Measurements from ENCODE around the gene GABRQ.
"Not testable (repeated sequence)": the region's sequence is repeated elsewhere in the genome, so short reads cannot be mapped to it uniquely, and the experiment has no call there.

The GABRQ gene

GRCh38 chrX:152658302-152658701 is 20.6 kb downstream of the GABRQ start:
- no peak for DNase-seq (ENCODE audit: low read depth)

GRCh38 chrX:152663086-152663485 is 25.4 kb downstream of the GABRQ start:
- no peak for DNase-seq (ENCODE audit: low read depth)

- no peak for DNase-seq (ENCODE audit: low read depth)
Observed at GRCh38 chrX:152674135-152674534, 36.4 kb downstream of the GABRQ start.

GRCh38 chrX:152674652-152675051 is 37.0 kb downstream of the GABRQ start:
- DNase-seq (ENCODE audit: low read depth), result not testable (repeated sequence)

GRCh38 chrX:152681012-152681411 is 43.3 kb downstream of the GABRQ start:
- DNase-seq (ENCODE audit: low read depth), result not testable (repeated sequence)

- not testable (repeated sequence) for DNase-seq (ENCODE audit: low read depth)
Observed at GRCh38 chrX:152697952-152698931, 60.5 kb downstream of the GABRQ start, which contains the start of gene MAGEA3. Gene MAGEA3 (plus strand): TSS chrX:152698794. CDS start chrX:152700833, 2,039 bp downstream.

GRCh38 chrX:152700390-152700789 is 62.7 kb downstream of the GABRQ start:
- not testable (repeated sequence) for DNase-seq (ENCODE audit: low read depth)

- DNase-seq (ENCODE audit: low read depth), result not testable (repeated sequence)
Observed at GRCh38 chrX:152706500-152706899, 68.8 kb downstream of the GABRQ start.
